DMS 273 treated with DMSO at 0.1 percent for 48 hours (cell line): Measurements from ENCODE around the gene ABHD2.
A peak's percentile ranks its signal among the peaks of the same experiment; 100 is the strongest.
"Not testable (repeated sequence)": the region's sequence is repeated elsewhere in the genome, so short reads cannot be mapped to it uniquely, and the experiment has no call there.

Experiments
- DNase-seq: peaks from one replicate; lab custom pipeline; 2025; lab: John Stamatoyannopoulos, UW

The ABHD2 gene

DNA sequence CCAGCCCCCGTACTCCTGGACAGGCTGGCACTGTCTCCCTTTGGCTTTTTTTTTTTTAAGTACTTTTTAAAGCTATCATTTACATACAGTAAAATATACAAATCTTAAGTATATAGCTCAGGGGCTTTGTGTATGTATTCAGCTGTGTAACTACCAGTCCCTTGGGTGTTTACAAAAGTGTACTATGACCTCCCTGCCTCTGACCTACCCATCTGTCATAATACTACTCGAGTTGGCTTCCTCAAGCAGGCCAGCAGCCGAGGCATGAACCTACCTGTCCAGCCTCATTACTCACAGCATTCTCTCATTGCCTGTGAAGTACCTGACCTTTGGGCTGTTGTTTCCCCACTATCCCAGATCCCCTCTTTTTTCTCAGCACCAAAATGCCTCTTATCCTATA lies 33.2 kb downstream of the ABHD2 start:
- DNase-seq, result no peak

- DNase-seq, result no peak
Measured at GRCh38 chr15:89122505-89123180, 34.4 kb downstream of the ABHD2 start.

DNA sequence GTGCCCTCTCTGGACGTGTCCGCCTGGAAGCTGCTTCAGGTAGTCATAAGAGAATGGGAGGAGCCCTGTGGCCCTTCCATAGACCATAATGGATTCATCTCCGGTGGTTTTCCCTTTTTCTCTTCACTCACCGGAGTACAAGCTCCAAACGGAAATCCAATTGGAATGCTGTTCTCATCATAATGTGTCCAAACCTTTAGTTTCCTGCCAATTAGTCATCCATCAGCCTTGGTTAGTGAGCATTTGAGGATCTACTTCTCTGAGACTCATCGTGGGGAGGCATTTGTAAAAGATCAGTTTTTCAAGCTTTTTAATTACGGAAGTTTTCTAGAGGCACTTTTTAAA lies 34.9 kb downstream of the ABHD2 start:
- DNase-seq, result no peak

DNA sequence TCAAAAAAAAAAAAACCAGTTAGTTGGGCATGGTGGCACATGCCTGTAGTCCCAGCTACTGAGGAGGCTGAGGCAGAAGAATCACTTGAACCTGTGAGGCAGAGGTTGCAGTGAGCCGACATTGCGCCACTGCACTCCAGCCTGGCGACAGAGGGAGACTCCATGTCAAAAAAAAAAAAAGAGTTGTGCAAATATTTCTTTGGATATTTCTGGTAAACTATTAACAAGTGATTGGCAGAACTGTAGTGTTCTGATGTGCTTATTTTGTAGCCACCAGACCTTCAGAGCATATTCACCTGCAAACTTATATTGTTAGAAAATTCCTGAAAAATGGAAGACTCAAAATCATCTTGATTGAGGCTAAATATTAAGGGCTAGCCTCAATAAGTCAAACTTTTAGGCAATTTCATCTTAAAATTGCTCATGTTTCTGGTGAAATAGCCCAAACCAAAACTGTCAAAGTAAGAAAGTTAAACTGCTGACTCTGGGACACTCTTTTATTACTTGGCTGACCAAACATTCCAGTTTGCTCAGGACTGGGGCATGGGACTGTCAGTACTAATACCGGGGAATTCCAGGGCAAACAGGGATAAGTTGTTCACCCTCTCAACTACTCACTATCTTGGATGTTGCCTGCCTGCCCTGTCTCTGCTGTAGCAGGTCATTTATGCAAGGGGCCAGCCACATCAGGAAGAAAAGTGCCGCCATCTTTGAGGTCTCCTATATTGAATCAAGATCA lies 37.0 kb downstream of the ABHD2 start:
- DNase-seq, result no peak

DNA sequence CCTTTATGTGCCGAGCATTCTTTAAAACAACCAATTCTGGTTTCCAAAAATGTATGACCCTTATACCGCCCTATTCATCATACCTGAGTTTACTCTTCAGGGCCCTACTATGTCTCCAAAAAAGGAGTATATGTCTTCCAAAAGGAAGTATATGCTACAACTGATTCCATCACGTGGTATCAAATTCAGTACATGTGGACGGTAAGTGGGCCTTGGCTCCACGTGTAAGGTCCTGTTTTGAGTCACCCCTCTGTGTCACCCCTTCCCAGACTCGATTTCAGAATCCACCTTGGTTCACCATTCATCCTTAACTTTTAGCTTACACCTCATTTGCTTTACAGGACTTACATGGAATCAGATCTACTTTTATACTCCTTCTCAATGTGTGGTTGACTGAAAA lies 37.8 kb downstream of the ABHD2 start:
- DNase-seq, result no peak

GRCh38 chr15:89127054-89127702 lies 38.9 kb downstream of the ABHD2 start:
- DNase-seq, result peak; percentile 84

DNA sequence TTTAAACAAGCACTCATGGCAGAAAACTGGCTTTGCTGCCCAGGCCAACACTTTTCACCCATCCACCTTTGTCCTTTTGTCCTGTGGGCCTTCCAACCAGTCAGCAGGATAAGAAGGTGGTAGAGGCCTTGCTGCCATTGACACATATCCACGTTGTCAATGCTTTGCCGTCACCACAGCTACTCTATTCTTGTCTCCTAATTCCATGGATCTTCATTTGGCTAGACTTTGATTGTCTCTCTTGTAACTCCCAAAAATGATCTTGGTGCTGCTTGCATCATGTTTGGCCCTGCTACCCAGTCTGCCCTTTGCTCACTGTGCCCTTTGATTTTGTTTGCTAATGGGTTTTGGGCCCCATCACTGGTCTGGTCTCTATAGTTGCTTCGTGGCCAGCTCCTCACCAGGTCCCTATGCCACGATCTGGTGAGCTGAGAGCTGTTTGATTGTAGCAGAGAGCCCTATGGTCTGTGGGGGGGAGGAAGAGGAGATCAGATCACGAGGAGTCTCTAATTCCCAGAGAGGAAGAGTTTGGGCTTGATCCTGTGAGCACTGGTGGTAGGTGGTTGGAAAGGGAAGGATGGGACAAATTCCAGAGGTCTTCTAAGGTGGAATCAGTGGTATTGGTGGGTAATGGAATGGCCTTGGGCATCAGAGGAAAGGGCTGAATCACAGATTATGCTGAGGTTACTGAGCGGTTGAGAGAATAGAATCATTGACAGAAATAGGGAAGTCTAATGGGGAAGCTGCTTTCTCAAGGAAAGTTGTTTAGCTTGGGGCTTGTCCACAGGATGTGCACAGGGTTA lies 40.3 kb downstream of the ABHD2 start:
- DNase-seq, result no peak

DNA sequence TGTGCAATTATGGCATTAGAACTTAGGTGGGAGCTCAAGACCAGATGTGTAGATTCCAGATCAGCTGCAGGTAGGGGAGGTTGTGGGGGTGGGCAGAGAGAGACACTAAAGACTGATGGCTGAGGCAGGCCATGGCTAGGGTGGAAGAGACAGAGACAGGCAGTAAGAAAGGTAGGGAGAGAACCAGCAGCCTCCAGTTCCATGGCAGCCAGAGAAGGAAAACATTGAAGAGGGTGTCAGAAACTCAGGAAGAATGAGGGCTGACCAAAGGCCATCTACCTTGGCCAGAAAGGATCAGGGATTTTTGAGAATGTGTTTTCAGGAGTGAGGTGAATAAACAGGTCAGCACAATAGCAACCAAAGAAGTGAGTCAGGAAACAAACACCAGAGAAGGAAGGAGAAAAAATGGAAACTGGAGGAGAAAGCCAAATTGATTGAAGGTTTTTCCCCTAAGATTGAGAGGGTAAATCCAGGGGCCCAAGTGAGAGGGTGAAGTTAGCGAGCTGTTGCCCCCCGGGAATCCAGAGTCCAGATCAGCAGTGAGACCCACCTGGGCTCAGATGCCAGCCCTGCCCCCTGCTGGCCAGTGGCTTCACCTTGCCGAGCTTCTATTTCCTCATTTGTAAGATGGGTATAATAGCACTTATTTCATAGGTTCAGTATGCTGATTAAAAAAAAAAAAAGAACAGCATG lies 41.0 kb downstream of the ABHD2 start:
- no peak for DNase-seq

- no peak for DNase-seq
Measured at GRCh38 chr15:89129816-89130134, 41.5 kb downstream of the ABHD2 start.

- no peak for DNase-seq
Measured at GRCh38 chr15:89130201-89130600, 41.9 kb downstream of the ABHD2 start.

GRCh38 chr15:89131731-89132130 lies 43.5 kb downstream of the ABHD2 start:
- DNase-seq, result no peak

DNA sequence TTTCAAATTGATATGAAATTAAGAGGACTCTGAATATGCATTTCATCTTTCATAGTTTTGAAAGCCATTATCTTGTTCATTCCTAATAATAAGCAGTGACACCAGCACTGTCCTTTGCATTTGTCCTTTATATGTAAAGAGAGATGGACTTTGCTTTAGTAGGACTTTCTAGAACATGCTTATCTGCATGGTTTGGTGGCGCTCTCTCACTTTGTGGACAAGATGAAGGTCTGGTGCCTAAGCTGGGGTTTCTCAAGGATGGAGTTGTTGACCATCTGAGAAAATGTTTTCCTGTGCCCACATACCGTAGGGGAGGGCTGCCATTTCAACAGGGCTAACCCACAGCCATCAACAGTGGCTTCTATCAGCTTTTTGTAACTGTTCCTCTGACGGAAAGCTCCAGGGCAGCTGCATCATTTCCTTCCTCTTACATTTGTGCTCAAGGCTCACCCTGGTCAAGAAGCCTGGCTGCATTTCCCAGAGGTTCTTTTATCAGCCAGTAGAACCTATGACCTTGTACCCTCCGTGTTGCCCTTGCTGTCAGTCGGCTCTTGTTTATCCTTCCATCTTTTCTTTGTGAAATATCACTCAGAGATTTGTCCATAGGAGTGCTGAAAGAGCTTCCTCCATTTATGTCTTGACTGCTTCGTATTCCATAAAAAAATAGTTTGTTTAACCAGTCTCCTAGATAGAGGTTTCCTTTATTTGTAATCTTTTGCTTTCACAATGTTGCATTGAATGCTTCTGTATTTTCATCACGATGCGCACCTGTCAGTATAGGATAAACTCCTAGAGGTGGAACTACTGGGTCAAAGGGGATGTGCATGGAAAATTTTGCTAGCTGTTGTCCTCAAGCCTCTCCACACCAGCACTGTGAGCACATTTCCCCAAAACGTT lies 44.6 kb downstream of the ABHD2 start:
- no peak for DNase-seq

DNA sequence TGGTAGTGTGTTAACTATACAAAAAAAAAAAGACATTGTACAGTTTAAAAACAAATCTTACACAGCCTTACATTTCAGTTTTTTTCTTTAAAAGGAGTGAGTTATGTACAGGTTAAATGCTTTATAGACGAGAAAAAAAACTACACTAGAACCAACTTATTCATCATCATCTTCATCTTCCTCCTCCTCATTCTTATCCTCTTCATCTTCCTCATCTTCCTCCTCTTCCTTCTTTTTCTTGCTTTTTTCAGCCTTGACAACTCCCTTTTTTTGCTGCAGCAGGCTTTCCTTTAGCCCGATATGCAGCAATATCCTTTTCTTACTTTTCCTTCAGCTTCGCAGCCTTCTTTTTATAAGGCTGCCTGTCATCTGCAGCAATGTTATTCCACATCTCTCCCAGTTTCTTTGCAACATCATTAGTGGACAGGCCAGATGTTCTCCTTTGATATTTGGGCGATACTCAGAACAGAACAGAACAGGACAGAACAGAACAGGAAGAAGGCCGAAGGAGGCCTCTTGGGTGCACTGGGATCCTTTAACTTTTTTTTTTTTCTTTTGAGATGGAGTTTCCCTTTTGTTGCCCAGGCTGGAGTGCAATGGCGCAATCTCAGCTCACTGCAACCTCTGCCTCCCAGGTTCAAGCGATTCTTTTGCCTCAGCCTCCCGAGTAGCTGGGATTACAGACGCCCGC lies 47.3 kb downstream of the ABHD2 start:
- DNase-seq, result not testable (repeated sequence)

DNA sequence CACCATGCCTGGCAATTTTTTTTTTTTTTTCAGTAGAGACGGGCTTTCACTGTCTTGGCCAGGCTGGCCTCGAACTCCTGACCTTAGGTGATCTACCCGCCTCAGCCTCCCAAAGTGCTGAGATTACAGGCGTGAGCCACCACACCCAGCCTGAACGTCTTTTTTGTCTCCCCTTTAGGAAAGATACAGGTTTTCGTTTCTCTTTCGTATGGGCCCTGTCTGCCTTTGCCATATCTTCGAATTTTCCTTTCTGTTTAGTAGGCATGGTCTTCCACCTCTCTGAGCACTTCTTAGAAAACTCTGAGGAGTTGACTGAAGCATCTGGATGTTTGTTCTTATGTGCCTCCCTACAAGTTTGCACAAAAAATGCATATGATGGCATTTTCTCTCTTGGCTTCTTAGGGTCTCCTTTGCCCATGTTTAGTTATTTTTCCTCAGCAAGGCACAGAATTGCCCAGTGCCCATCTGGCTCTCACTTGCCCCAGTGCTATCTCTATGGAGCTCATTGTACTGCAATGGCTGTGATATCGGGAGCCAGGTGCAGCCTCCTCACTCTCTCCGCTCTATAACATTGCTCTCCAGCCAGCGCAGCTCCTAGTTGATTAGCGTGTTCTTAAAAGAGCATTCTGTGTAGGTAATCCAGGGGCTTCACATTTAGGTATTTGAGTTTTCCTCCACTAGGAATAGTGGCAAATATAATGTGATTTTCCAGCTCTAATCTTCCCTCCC lies 48.0 kb downstream of the ABHD2 start:
- no peak for DNase-seq

GRCh38 chr15:89136818-89137772 lies 48.8 kb downstream of the ABHD2 start:
- DNase-seq, result no peak

DNA sequence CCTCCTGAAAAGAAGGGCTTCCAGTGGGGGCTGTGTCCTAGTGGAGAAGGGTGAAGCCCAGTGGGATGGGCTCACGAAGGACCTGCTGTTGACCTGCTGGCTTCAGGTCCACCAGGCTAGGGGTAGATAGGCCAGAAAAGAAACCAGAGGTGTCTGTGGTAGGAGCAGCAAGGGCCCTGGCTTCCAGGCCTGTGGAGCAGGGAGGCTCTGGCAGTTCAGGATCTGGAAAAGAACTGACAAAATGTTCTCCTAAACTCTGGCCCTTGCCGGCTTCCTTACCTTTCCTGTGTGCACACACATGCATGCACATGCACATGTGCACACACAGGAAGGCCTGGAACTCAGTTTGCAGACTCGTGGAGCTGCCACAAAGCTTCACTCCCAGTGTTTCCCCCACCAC lies 49.7 kb downstream of the ABHD2 start:
- DNase-seq, result no peak

- DNase-seq, result no peak
Measured at GRCh38 chr15:89138999-89139612, 50.9 kb downstream of the ABHD2 start.
